Astrocyte (in vitro differentiated cells and primary cell): Measurements from ENCODE around the gene KDSR.

ENCODE experiments used
- EZH2 ChIP-seq: IDR thresholded peaks from 2 replicates; pipeline ENCODE4 v1.6.1; 2012; ENCODE audit warnings: mild to moderate bottlenecking, low read length, inconsistent platforms; ENCODE audit not compliant: insufficient read depth
- TF ChIP-seq, protein P1 (sequence below): IDR thresholded peaks from 2 replicates; pipeline ENCODE4 v1.5.1; 2011; ENCODE audit warnings: low read depth, mild to moderate bottlenecking, inconsistent platforms, low read length, moderate library complexity; ENCODE audit not compliant: insufficient read depth

GRCh38 chr18:63376538-63376937, 9.5 kb upstream of the KDSR start:
- TF ChIP-seq, protein P1, sequence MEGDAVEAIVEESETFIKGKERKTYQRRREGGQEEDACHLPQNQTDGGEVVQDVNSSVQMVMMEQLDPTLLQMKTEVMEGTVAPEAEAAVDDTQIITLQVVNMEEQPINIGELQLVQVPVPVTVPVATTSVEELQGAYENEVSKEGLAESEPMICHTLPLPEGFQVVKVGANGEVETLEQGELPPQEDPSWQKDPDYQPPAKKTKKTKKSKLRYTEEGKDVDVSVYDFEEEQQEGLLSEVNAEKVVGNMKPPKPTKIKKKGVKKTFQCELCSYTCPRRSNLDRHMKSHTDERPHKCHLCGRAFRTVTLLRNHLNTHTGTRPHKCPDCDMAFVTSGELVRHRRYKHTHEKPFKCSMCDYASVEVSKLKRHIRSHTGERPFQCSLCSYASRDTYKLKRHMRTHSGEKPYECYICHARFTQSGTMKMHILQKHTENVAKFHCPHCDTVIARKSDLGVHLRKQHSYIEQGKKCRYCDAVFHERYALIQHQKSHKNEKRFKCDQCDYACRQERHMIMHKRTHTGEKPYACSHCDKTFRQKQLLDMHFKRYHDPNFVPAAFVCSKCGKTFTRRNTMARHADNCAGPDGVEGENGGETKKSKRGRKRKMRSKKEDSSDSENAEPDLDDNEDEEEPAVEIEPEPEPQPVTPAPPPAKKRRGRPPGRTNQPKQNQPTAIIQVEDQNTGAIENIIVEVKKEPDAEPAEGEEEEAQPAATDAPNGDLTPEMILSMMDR = no peak
- no peak for TF ChIP-seq EZH2
